Heart right ventricle (tissue), 16 donors: ENCODE data around the gene KIF17. TPM values are rescaled to one million over a fixed set of nuclear protein-coding genes. Genes with fewer than 3 reads are reported as not detected.

Experiments
- ATAC-seq, 8 donors: fragments of 200-7000 bp; cut with Tn5 transposase; one replicate each; pipeline ENCODE4 v1.9.1; 2020; ENCODE audit warnings: mild to moderate bottlenecking in 8 of 8, moderate library complexity in 8 of 8, moderate number of reproducible peaks in 1 of 8
- DNase-seq, 2 donors: peaks; one replicate each; pipeline ENCODE4 v3.0.0-alpha.2; 2020
- H3K27ac ChIP-seq, 10 donors: fragments of 200-600 bp; sonication (generic) in 2 of 10; one replicate each; pipeline versions ENCODE4 v1.5.0 to v1.8.0; 2020 to 2022; ENCODE audit warnings: mild to moderate bottlenecking in 3 of 10
- H3K27me3 ChIP-seq, 7 donors: fragments of 200-600 bp; one replicate each; pipeline ENCODE4 v1.8.0; 2021 to 2022; ENCODE audit warnings: mild to moderate bottlenecking in 2 of 7
- H3K36me3 ChIP-seq, 9 donors: fragments of 200-600 bp; sonication (generic) in 1 of 9; one replicate each; pipeline versions ENCODE4 v1.5.0 to v1.8.0; 2020 to 2022; ENCODE audit warnings: mild to moderate bottlenecking in 2 of 9
- H3K4me1 ChIP-seq, 9 donors: fragments of 200-600 bp; sonication (generic) in 1 of 9; one replicate each; pipeline versions ENCODE4 v1.5.0 to v1.8.0; 2020 to 2022; ENCODE audit warnings: mild to moderate bottlenecking in 4 of 9
- H3K4me3 ChIP-seq, 10 donors: fragments of 200-600 bp; sonication (generic) in 2 of 10; one replicate each; pipeline versions ENCODE4 v1.5.0 to v1.8.0; 2020 to 2022; ENCODE audit warnings: mild to moderate bottlenecking in 7 of 10, moderate library complexity in 2 of 10
- H3K9me3 ChIP-seq, 11 donors: fragments of 200-600 bp in 10 of 11; sonication (generic) in 2 of 11; one replicate each; pipeline versions ENCODE4 v1.5.0 to v1.8.0; 2013 to 2022; ENCODE audit warnings: mild to moderate bottlenecking in 2 of 11, control low read depth in 1 of 11, moderate library complexity in 1 of 11
- CTCF ChIP-seq, 9 donors: fragments of 200-600 bp; sonication (generic) in 2 of 9; IDR thresholded peaks; one replicate each; pipeline versions ENCODE4 v1.5.0 to v1.8.0; 2021 to 2022; ENCODE audit warnings: antibody characterized with exemption in 9 of 9, mild to moderate bottlenecking in 5 of 9, moderate library complexity in 1 of 9
- WGBS, 2 donors: extraction: QIAGEN DNeasy Blood & Tissue Kit; methylation state at CpG; one replicate each; pipeline ENCODE4 v1.1.7; 2013; ENCODE audit warnings: inconsistent platforms in 1 of 2; 5-methylcytosine and 5-hydroxymethylcytosine counted together
- intact Hi-C, 10 donors: fragments of 100-400 bp; cut with DNase I; formaldehyde crosslinking; loops; one replicate each; pipeline versions ENCODE4 v1.11.1 to v1.14.2; 2022
- polyA plus RNA-seq, 2 donors: library from polyadenylated mRNA; stranded (reverse); fragments of 200-250 nt; gene quantifications; one replicate each; pipeline ENCODE4 v1.2.3, GENCODE V29; 2013
- total RNA-seq, 10 donors: library from RNA; stranded (reverse); fragmentation: NEBNext Ultra II Directional in 3 of 10; extraction: Animal tissue kit (Norgen Biotek cat#: 25700) in 3 of 10; gene quantifications; one replicate each; pipeline versions ENCODE4 v1.2.1 to v1.2.4, GENCODE V29; 2021 to 2023
- donor health status: Arrhythmogenic right ventricular cardiomyopathy.
- donor health status: ischemic (EF 13 %, LVEDD 7.1; RV severe dilation, severe dysfunction).
- donor health status: healthy with polysubstance abuse.
- donor health status: DM: no; HTN: yes; CAD: no.
- donor health status: DM: no; HTN: no; CAD: no.
- donor health status: ischemic (EF 25% LVEDD 6.9; RV normal size, moderate dysfunction).
- donor health status: ischemic (EF 25% LVEDD 5.7; RV mildly dilated, moderate dysfunction).
- donor health status: healthy.
- donor health status: DM: yes; HTN: yes; CAD: no.
- donor health status: Ischemic cardiomyopathy.
- donor health status: ischemic (EF 35%, LVEDD 5.7; RV mildly dilated, moderate dysfunction).
- donor health status: nonischemic (EF 11% LVEDD 7.7; RV severe dilation, severe dysfunction).
- donor health status: DM: yes; HTN: yes; CAD: no.
- donor health status: PGD.
- donor health status: ischemic (EF 29% LVEDD 5.4; RV normal size, mild dysfunction).
- donor health status: nonischemic (EF 23%, LVEDD 6.1; RV moderate dilation, normal function).

The KIF17 gene
- total and polyA plus RNA-seq, 12 donors, result 2.7 to 7.5 (median 5.2) TPM

- intact Hi-C loops, result no loop called here
- peaks cover 9 to 23% (median 21%) of the 10 kb centered on the region in 9 donors for H3K4me1 ChIP-seq
- peaks cover 0 to 59% (median 40%) of the 10 kb centered on the region in 7 donors for H3K27me3 ChIP-seq
- no peaks in the 10 kb centered on the region for H3K9me3 ChIP-seq
- DNase-seq, result no peak
- no peak overlapping the region for H3K4me3 ChIP-seq
- H3K36me3 ChIP-seq, result no peaks in the 10 kb centered on the region
- ATAC-seq, result no peak
- TF ChIP-seq CTCF (IDR thresholded peaks at IDR 0.05), result no peak
- whole genome bisulfite sequencing, 2 donors, result 47 to 57% methylated on average over 14 of the region's 14 CpGs
- H3K27ac ChIP-seq, result no peak overlapping the region
Measured at GRCh38 chr1:20729155-20729931, 11.5 kb upstream of the KIF17 start.

- Histone ChIP-seq H3K27me3 (peaks cover 0 to 59% (median 40%) of the 10 kb centered on the region in 7 donors), H3K9me3 (no peaks in the 10 kb centered on the region), H3K4me1 (peaks cover 9 to 22% (median 20%) of the 10 kb centered on the region in 9 donors), H3K27ac (no peak overlapping the region), H3K36me3 (no peaks in the 10 kb centered on the region), H3K4me3 (no peak overlapping the region)
- DNase-seq (no peak), ATAC-seq (no peak)
- 53 to 57% methylated on average over 9 of the region's 9 CpGs for WGBS, 2 donors
- TF ChIP-seq CTCF (IDR thresholded peaks at IDR 0.05), result no peak
- intact Hi-C loops, result no loop called here
Measured at GRCh38 chr1:20728371-20729154, 10.8 kb upstream of the KIF17 start.

GRCh38 chr1:20727746-20728316, 10.0 kb upstream of the KIF17 start:
- 32 to 35% methylated on average over 13 of the region's 13 CpGs for WGBS, 2 donors
- Histone ChIP-seq H3K27ac (no peak overlapping the region), H3K9me3 (no peaks in the 10 kb centered on the region), H3K27me3 (peaks cover 0 to 51% (median 40%) of the 10 kb centered on the region in 7 donors), H3K4me1 (peaks cover 9 to 17% (median 14%) of the 10 kb centered on the region in 9 donors), H3K36me3 (no peaks in the 10 kb centered on the region), H3K4me3 (no peak overlapping the region)
- intact Hi-C loops, result no loop called here
- TF ChIP-seq CTCF (IDR thresholded peaks at IDR 0.05), result peak in 1 of 9 donors; percentile 14
- no peak for ATAC-seq
- no peak for DNase-seq
